A673 (cell line): ENCODE measurements around the gene MSI2.

Source experiments
- EZH2 ChIP-seq: fragments of 200-600 bp; sonication (generic); IDR thresholded peaks from 2 replicates; pipeline ENCODE4 v1.6.1; 2017; ENCODE audit warnings: borderline replicate concordance, low read depth, mild to moderate bottlenecking, mixed read lengths, antibody characterized with exemption, low read length; ENCODE audit not compliant: poor library complexity, severe bottlenecking
- TF ChIP-seq, protein P1 (sequence below): fragments of 300-800, 200-600 bp; sonication (generic); conservative IDR thresholded peaks from 2 replicates; pipeline ENCODE4 v1.5.1; 2017; ENCODE audit warnings: low read depth, mild to moderate bottlenecking, antibody characterized with exemption, low read length, moderate library complexity, mixed read lengths

DNA sequence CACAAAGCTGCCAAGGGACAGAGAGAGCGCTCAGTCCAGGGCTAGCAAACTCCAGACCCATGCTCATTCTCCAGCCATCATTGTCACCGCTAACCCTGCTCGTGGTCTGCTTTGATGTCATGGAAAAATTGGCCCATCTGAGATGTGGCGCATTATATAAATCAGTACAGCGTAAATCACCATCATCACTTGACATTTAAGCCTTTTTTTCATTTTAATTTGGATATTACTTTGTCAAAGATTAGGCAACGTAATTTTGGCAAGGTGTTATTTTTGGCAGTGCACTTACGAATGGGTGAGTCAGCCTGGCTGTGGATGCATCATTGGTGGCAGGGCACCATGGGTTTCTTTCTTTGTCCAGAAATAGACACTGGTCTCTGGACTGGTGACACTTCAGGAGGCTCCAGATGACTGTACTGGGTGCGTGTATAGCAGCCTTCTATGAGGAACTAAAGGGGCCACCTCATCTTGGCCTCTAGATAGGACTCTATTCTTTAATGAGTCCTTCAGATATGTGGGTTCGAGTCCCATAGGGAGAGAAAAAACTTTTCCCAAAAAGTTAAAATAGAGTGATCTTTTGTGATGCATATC, 166.3 kb downstream of the MSI2 start:
- no peak for TF ChIP-seq EZH2
- TF ChIP-seq, protein P1, sequence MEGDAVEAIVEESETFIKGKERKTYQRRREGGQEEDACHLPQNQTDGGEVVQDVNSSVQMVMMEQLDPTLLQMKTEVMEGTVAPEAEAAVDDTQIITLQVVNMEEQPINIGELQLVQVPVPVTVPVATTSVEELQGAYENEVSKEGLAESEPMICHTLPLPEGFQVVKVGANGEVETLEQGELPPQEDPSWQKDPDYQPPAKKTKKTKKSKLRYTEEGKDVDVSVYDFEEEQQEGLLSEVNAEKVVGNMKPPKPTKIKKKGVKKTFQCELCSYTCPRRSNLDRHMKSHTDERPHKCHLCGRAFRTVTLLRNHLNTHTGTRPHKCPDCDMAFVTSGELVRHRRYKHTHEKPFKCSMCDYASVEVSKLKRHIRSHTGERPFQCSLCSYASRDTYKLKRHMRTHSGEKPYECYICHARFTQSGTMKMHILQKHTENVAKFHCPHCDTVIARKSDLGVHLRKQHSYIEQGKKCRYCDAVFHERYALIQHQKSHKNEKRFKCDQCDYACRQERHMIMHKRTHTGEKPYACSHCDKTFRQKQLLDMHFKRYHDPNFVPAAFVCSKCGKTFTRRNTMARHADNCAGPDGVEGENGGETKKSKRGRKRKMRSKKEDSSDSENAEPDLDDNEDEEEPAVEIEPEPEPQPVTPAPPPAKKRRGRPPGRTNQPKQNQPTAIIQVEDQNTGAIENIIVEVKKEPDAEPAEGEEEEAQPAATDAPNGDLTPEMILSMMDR: no peak
